Heart left ventricle (tissue), 16 donors: ENCODE data around the gene A1BG. TPM values are rescaled to one million over a fixed set of nuclear protein-coding genes. Genes with fewer than 3 reads are reported as not detected.

ENCODE experiments used
- ATAC-seq, 4 donors: fragments of 200-7000 bp; cut with Tn5 transposase; one replicate each; pipeline ENCODE4 v1.9.1; 2020 to 2022; ENCODE audit warnings: moderate library complexity in 4 of 4, mild to moderate bottlenecking in 3 of 4, moderate number of reproducible peaks in 1 of 4
- DNase-seq, 5 donors: peaks; one replicate each; pipeline ENCODE4 v3.0.0-alpha.2; 2020
- H3K27ac ChIP-seq, 12 donors: fragments of 200-600 bp; sonication (generic) in 4 of 12; one replicate each; pipeline versions ENCODE4 v1.5.0 to v1.8.0; 2016 to 2022; ENCODE audit warnings: mild to moderate bottlenecking in 2 of 12
- H3K27me3 ChIP-seq, 9 donors: fragments of 200-600 bp; sonication (generic) in 2 of 9; one replicate each; pipeline versions ENCODE4 v1.5.1 to v1.8.0; 2016 to 2022; ENCODE audit warnings: mild to moderate bottlenecking in 3 of 9
- H3K36me3 ChIP-seq, 9 donors: fragments of 200-600 bp; sonication (generic) in 2 of 9; one replicate each; pipeline versions ENCODE4 v1.5.0 to v1.8.0; 2018 to 2022; ENCODE audit warnings: mild to moderate bottlenecking in 2 of 9
- H3K4me1 ChIP-seq, 12 donors: fragments of 200-600 bp; sonication (generic) in 4 of 12; one replicate each; pipeline versions ENCODE4 v1.5.0 to v1.8.0; 2016 to 2022; ENCODE audit warnings: mild to moderate bottlenecking in 3 of 12
- H3K4me3 ChIP-seq, 12 donors: fragments of 200-600 bp; sonication (generic) in 4 of 12; one replicate each; pipeline versions ENCODE4 v1.5.0 to v1.8.0; 2017 to 2022; ENCODE audit warnings: mild to moderate bottlenecking in 9 of 12, moderate library complexity in 4 of 12
- H3K9me3 ChIP-seq, 12 donors: fragments of 200-600 bp; sonication (generic) in 4 of 12; one replicate each; pipeline versions ENCODE4 v1.5.0 to v1.8.0; 2016 to 2022; ENCODE audit warnings: mild to moderate bottlenecking in 1 of 12
- CTCF ChIP-seq, 12 donors: fragments of 200-600 bp; sonication (generic) in 4 of 12; IDR thresholded peaks; one replicate each; pipeline versions ENCODE4 v1.5.0 to v1.8.0; 2018 to 2022; ENCODE audit warnings: antibody characterized with exemption in 12 of 12, mild to moderate bottlenecking in 5 of 12
- POLR2A ChIP-seq, 2 donors: fragments of 450-650 bp; IDR thresholded peaks; one replicate each; pipeline ENCODE4 v1.6.1; 2017; ENCODE audit warnings: antibody characterized with exemption in 2 of 2, mild to moderate bottlenecking in 2 of 2, moderate library complexity in 2 of 2
- whole genome bisulfite sequencing, 4 donors: extraction: QIAGEN DNeasy Blood & Tissue Kit in 2 of 4; methylation state at CpG; one replicate each; pipeline versions ENCODE4 v1.1.5 to v1.1.7; 2013 to 2018; 5-methylcytosine and 5-hydroxymethylcytosine counted together
- intact Hi-C, 10 donors: fragments of 100-400 bp; cut with DNase I; formaldehyde crosslinking; loops; one replicate each; pipeline versions ENCODE4 v1.11.1 to v1.14.2; 2022
- polyA plus RNA-seq, 2 donors: library from polyadenylated mRNA; stranded (reverse); fragments of 200-250 nt; gene quantifications; one replicate each; pipeline ENCODE4 v1.2.3, GENCODE V29; 2013
- total RNA-seq, 9 donors: library from RNA; depleted of rRNA in 2 of 9; stranded (reverse); fragments of >200 nt in 2 of 9; fragmentation: NEBNext Ultra II Directional in 3 of 9; extraction: Animal tissue kit (Norgen Biotek cat#: 25700) in 3 of 9; gene quantifications; one replicate each; pipeline versions ENCODE4 v1.1.0 to v1.2.4, GENCODE V29; 2016 to 2023
- donor health status: ischemic (EF 13 %, LVEDD 7.1; RV severe dilation, severe dysfunction).
- donor health status: healthy with polysubstance abuse.
- donor health status: DM: no; HTN: yes; CAD: no.
- donor health status: DM: no; HTN: no; CAD: no.
- donor health status: ischemic (EF 25% LVEDD 6.9; RV normal size, moderate dysfunction).
- donor health status: ischemic (EF 25% LVEDD 5.7; RV mildly dilated, moderate dysfunction).
- donor health status: healthy.
- donor health status: DM: yes; HTN: yes; CAD: no.
- donor health status: ischemic (EF 35%, LVEDD 5.7; RV mildly dilated, moderate dysfunction).
- donor health status: nonischemic (EF 11% LVEDD 7.7; RV severe dilation, severe dysfunction).
- donor health status: DM: yes; HTN: yes; CAD: no.
- donor health status: PGD.
- donor health status: ischemic (EF 29% LVEDD 5.4; RV normal size, mild dysfunction).
- donor health status: nonischemic (EF 23%, LVEDD 6.1; RV moderate dilation, normal function).

A1BG gene
- total and polyA plus RNA-seq, 11 donors: 0.23 to 6.6 (median 4.0) TPM

- peaks cover 0 to 24% (median 16%) of the 10 kb centered on the region in 9 donors for H3K36me3 ChIP-seq
- H3K27me3 ChIP-seq: no peaks in the 10 kb centered on the region
- H3K4me3 ChIP-seq: no peak overlapping the region
- peaks cover 3 to 23% (median 7%) of the 10 kb centered on the region in 12 donors for H3K4me1 ChIP-seq
- H3K9me3 ChIP-seq: no peaks in the 10 kb centered on the region
- ATAC-seq (no peak), DNase-seq (no peak)
- 93 to 100% (median 96%) methylated on average over 1 of the region's 1 CpG for WGBS, 4 donors
- TF ChIP-seq CTCF (IDR thresholded peaks at IDR 0.05): no peak
- no peak for TF ChIP-seq POLR2A (IDR thresholded peaks at IDR 0.05)
- intact Hi-C loops: no loop called here
- no peak overlapping the region for H3K27ac ChIP-seq
Measured at GRCh38 chr19:58332697-58333096, 20.6 kb downstream of the A1BG start.

GRCh38 chr19:58330458-58330857 is 22.8 kb downstream of the A1BG start:
- intact Hi-C loops: no loop called here
- H3K4me1 ChIP-seq: peaks cover 5 to 35% (median 17%) of the 10 kb centered on the region in 12 donors
- H3K36me3 ChIP-seq: peaks cover 0 to 12% (median 8%) of the 10 kb centered on the region in 9 donors
- no peaks in the 10 kb centered on the region for H3K27me3 ChIP-seq
- peak in 1 of 2 donors; percentile 11 for TF ChIP-seq POLR2A (IDR thresholded peaks at IDR 0.05)
- TF ChIP-seq CTCF (IDR thresholded peaks at IDR 0.05): no peak
- no peak for ATAC-seq
- DNase-seq: no peak
- no peak overlapping the region for H3K27ac ChIP-seq
- H3K4me3 ChIP-seq: no peak overlapping the region
- WGBS, 4 donors: 54 to 76% (median 72%) methylated on average over 4 of the region's 4 CpGs
- no peaks in the 10 kb centered on the region for H3K9me3 ChIP-seq

- intact Hi-C loops: loop anchor here in 5 of 10 donors (2.0 to 5.0 kb wide), 3 partner anchors 33 to 53 kb away; partner anchors contain the start of genes ZNF497 (in 4 of the 5) and ZNF837 (in 1 of the 5)
- no peaks in the 10 kb centered on the region for H3K9me3 ChIP-seq
- TF ChIP-seq POLR2A (IDR thresholded peaks at IDR 0.05): no peak
- no peak for TF ChIP-seq CTCF (IDR thresholded peaks at IDR 0.05)
- H3K27ac ChIP-seq: no peak overlapping the region
- no peak overlapping the region for H3K4me3 ChIP-seq
- H3K36me3 ChIP-seq: no peaks in the 10 kb centered on the region
- 56 to 69% (median 61%) methylated on average over 10 of the region's 10 CpGs for WGBS, 4 donors
- H3K4me1 ChIP-seq: peaks cover 5 to 38% (median 17%) of the 10 kb centered on the region in 12 donors
- H3K27me3 ChIP-seq: no peaks in the 10 kb centered on the region
- no peak for ATAC-seq
- DNase-seq: no peak
Measured at GRCh38 chr19:58328999-58329398, 24.3 kb downstream of the A1BG start.

- Histone ChIP-seq H3K4me1 (peaks cover 5 to 38% (median 17%) of the 10 kb centered on the region in 12 donors), H3K27me3 (no peaks in the 10 kb centered on the region), H3K27ac (peak within 1 kb of the TSS; percentile 81 to 99 (median 96)), H3K4me3 (peak within 1 kb of the TSS; percentile 44 to 98 (median 82)), H3K9me3 (no peaks in the 10 kb centered on the region), H3K36me3 (peaks cover 0 to 3% (median 0%) of the 10 kb centered on the region in 9 donors)
- WGBS, 4 donors: 0 to 1% (median 1%) methylated on average over 35 to 62 of the region's 62 CpGs
- TF ChIP-seq CTCF (IDR thresholded peaks at IDR 0.05) (peak in 1 of 12 donors; percentile 8), POLR2A (IDR thresholded peaks at IDR 0.05) (peak in 1 of 2 donors; percentile 54)
- intact Hi-C loops: loop anchor here in 5 of 10 donors (1.0 to 5.0 kb wide), 5 partner anchors 35 to 60 kb away; partner anchors contain the start of genes ZNF497 (in 3 of the 5), ZNF837 (in 2 of the 5) and RPS5 (in 1 of the 5)
- ATAC-seq: peak; percentile 97 to 98 (median 98)
- peak; percentile 97 to 99 (median 98) for DNase-seq
Measured at GRCh38 chr19:58326914-58327726, 26.2 kb downstream of the A1BG start, which contains the start of gene ZSCAN22. Gene ZSCAN22, plus strand, starts transcription at chr19:58326994. Its CDS starts 7,809 bp downstream, at chr19:58334803.
